ENCODE measurements around the gene UGT1A3.
"Not testable (repeated sequence)": the region's sequence is repeated elsewhere in the genome, so short reads cannot be mapped to it uniquely, and the experiment has no call there.

Gene UGT1A3

GRCh38 chr2:233746475-233747282, 17.8 kb downstream of the UGT1A3 start:
- H3K36me3 ChIP-seq (ENCODE audit: insufficient read depth, low read length): no peaks in the 10 kb centered on the region
- H3K9me3 ChIP-seq (ENCODE audit: low read length): no peaks in the 10 kb centered on the region
- no peak overlapping the region for H3K4me3 ChIP-seq (ENCODE audit: low read depth, low read length, poor library complexity, severe bottlenecking)
- H4K20me1 ChIP-seq (ENCODE audit: insufficient read depth, low read length): no peaks in the 10 kb centered on the region
- no peak for TF ChIP-seq CTCF (IDR thresholded peaks at IDR 0.05; ENCODE audit: low read length)
- TF ChIP-seq EZH2 (IDR thresholded peaks at IDR 0.05; ENCODE audit: borderline replicate concordance, low read length): no peak
- H2AFZ ChIP-seq (ENCODE audit: low read length): no peak overlapping the region
- no peaks in the 10 kb centered on the region for H3F3A ChIP-seq (ENCODE audit: insufficient read depth, low read length)
- H3K79me2 ChIP-seq (ENCODE audit: insufficient read depth, low read length): no peaks in the 10 kb centered on the region
- H3K27ac ChIP-seq (ENCODE audit: low read depth, low read length, poor library complexity, severe bottlenecking): no peak overlapping the region
- no peaks in the 10 kb centered on the region for H3K9me2 ChIP-seq (ENCODE audit: low read depth, low read length)
- no peak overlapping the region for H3K4me2 ChIP-seq (ENCODE audit: low read length)
- H3K27me3 ChIP-seq (ENCODE audit: insufficient read depth, low read length): no peaks in the 10 kb centered on the region
- no peaks in the 10 kb centered on the region for H3K4me1 ChIP-seq (ENCODE audit: insufficient read depth, low read length, severe bottlenecking)
- no peak overlapping the region for H3K9ac ChIP-seq (ENCODE audit: low read length)

DNA sequence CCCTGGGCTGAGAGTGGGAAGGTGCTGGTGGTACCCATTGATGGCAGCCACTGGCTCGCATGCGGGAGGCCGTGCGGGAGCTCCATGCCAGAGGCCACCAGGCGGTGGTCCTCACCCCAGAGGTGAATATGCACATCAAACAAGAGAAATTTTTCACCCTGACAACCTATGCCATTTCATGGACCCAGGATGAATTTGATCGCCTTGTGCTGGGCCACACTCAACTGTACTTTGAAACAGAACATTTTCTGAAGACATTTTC, 18.4 kb downstream of the UGT1A3 start:
- H3K27me3 ChIP-seq (ENCODE audit: insufficient read depth, low read length): no peaks in the 10 kb centered on the region
- no peaks in the 10 kb centered on the region for H3F3A ChIP-seq (ENCODE audit: insufficient read depth, low read length)
- no peaks in the 10 kb centered on the region for H4K20me1 ChIP-seq (ENCODE audit: insufficient read depth, low read length)
- H2AFZ ChIP-seq (ENCODE audit: low read length): no peak overlapping the region
- H3K79me2 ChIP-seq (ENCODE audit: insufficient read depth, low read length): no peaks in the 10 kb centered on the region
- no peak for TF ChIP-seq CTCF (IDR thresholded peaks at IDR 0.05; ENCODE audit: low read length)
- no peak for TF ChIP-seq EZH2 (IDR thresholded peaks at IDR 0.05; ENCODE audit: borderline replicate concordance, low read length)
- H3K9me3 ChIP-seq (ENCODE audit: low read length): no peaks in the 10 kb centered on the region
- no peak overlapping the region for H3K9ac ChIP-seq (ENCODE audit: low read length)
- H3K36me3 ChIP-seq (ENCODE audit: insufficient read depth, low read length): no peaks in the 10 kb centered on the region
- H3K9me2 ChIP-seq (ENCODE audit: low read depth, low read length): no peaks in the 10 kb centered on the region
- no peak overlapping the region for H3K4me3 ChIP-seq (ENCODE audit: low read depth, low read length, poor library complexity, severe bottlenecking)
- H3K27ac ChIP-seq (ENCODE audit: low read depth, low read length, poor library complexity, severe bottlenecking): no peak overlapping the region
- H3K4me1 ChIP-seq (ENCODE audit: insufficient read depth, low read length, severe bottlenecking): no peaks in the 10 kb centered on the region
- no peak overlapping the region for H3K4me2 ChIP-seq (ENCODE audit: low read length)

- H3K4me3 ChIP-seq (ENCODE audit: low read depth, low read length, poor library complexity, severe bottlenecking); H3K4me1 ChIP-seq (ENCODE audit: insufficient read depth, low read length, severe bottlenecking); H3K9ac ChIP-seq (ENCODE audit: low read length); H3K9me2 ChIP-seq (ENCODE audit: low read depth, low read length); H3K27ac ChIP-seq (ENCODE audit: low read depth, low read length, poor library complexity, severe bottlenecking); H4K20me1 ChIP-seq (ENCODE audit: insufficient read depth, low read length); H3K79me2 ChIP-seq (ENCODE audit: insufficient read depth, low read length); H3K9me3 ChIP-seq (ENCODE audit: low read length); H3F3A ChIP-seq (ENCODE audit: insufficient read depth, low read length); H3K27me3 ChIP-seq (ENCODE audit: insufficient read depth, low read length); H2AFZ ChIP-seq (ENCODE audit: low read length); H3K36me3 ChIP-seq (ENCODE audit: insufficient read depth, low read length); H3K4me2 ChIP-seq (ENCODE audit: low read length): not testable (repeated sequence)
Observed at GRCh38 chr2:233750689-233751088, 21.8 kb downstream of the UGT1A3 start.

DNA sequence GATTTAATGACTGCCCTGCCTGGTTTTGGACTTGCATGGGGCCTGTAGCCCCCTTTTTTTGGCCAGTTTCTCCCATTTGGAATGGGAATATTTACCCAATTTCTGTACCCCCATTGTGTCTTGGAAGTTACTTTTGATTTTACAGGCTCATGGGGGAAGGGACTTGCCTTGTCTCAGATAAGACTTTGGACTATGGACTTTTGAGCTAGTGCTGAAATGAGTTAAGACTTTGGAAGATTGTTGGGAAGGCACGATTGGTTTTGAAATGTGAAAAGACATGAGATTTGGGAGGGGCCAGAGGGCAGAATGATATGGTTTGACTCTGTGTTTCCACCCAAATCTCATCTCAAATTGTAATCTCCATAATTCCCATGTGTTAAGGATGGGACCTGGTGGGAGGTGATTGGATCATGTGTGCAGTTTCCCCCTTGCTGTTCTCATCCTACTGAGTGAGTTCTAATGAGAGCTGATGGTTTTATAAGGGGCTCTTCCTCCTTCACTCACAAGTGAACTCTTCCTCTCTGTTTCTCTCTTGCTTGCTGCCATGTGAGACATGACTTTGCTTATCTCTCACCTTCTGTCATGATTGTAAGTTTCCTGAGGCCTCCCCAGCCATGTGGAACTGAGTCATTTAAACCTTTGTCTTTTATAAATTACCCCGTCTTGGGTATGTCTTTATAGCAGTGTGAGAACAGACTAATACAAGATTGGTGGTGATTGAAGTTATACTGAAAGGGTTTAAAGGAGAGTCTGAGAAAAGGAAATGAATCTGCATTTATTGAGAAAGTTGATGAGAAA, 22.6 kb downstream of the UGT1A3 start:
- not testable (repeated sequence) for H3F3A ChIP-seq (ENCODE audit: insufficient read depth, low read length); H3K9me2 ChIP-seq (ENCODE audit: low read depth, low read length); H3K4me2 ChIP-seq (ENCODE audit: low read length); H3K27ac ChIP-seq (ENCODE audit: low read depth, low read length, poor library complexity, severe bottlenecking); H3K4me1 ChIP-seq (ENCODE audit: insufficient read depth, low read length, severe bottlenecking); H3K4me3 ChIP-seq (ENCODE audit: low read depth, low read length, poor library complexity, severe bottlenecking); H4K20me1 ChIP-seq (ENCODE audit: insufficient read depth, low read length); H3K79me2 ChIP-seq (ENCODE audit: insufficient read depth, low read length); H3K9me3 ChIP-seq (ENCODE audit: low read length); H3K27me3 ChIP-seq (ENCODE audit: insufficient read depth, low read length); H3K9ac ChIP-seq (ENCODE audit: low read length); H3K36me3 ChIP-seq (ENCODE audit: insufficient read depth, low read length); H2AFZ ChIP-seq (ENCODE audit: low read length)
